Measurements from ENCODE around the gene ARHGAP12.

The ARHGAP12 gene

DNA sequence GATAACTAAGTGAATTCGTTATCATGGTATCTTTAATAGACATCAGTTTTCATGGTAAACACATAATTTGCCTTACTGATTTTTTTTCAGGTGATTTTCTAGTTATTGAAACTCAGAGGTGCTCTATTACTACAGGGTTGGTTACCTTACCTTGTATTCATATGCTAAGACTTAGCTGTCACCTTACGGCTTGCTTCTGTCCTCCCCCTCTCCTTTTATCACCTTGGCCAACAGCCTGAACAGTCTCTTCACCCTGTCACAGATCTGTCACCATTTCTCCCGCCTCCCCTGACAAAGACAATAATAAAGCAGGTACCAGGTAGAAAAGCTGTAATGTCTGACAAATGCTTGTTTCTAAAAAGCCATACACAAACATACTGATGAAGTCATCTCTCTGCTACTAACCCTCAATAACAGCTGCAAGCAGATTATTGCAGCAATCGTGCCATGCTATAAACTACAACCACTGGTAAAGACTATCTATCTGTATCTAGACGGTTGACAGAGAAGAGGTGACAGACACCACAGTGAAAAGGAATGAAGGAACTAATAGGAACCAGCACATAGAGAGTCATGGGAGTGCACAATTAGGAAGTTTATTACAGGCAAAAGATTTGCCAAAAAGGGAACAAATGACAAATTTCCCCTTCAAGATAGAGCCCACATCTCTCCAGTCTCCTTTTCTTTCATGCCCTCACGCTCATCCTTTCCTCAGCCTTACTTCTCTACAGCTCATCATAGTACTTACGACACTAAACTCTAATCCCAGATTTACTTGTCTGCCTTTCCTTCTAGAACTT is 57.2 kb downstream of the ARHGAP12 start:
- Histone ChIP-seq H3K36me3 (ENCODE audit: control insufficient read depth, low read length) (no peaks in the 10 kb centered on the region), H3K9me3 (ENCODE audit: control insufficient read depth, insufficient read depth, low read length) (no peaks in the 10 kb centered on the region), H3K27ac (ENCODE audit: low read depth, low read length) (no peak overlapping the region), H3K4me2 (ENCODE audit: low read length) (no peak overlapping the region), H3K79me2 (ENCODE audit: control insufficient read depth, low read length) (peaks cover 13% of the 10 kb centered on the region; the same call in 1 of the 2 replicates), H3K9me2 (replicated peaks; ENCODE audit: control insufficient read depth, low read length) (no peaks in the 10 kb centered on the region), H3K27me3 (ENCODE audit: control insufficient read depth, low read length) (no peaks in the 10 kb centered on the region), H3K4me3 (ENCODE audit: low read length) (no peak overlapping the region), H3F3A (ENCODE audit: control insufficient read depth, insufficient read depth) (no peaks in the 10 kb centered on the region), H3K4me1 (ENCODE audit: control insufficient read depth, low read length) (no peaks in the 10 kb centered on the region), H4K20me1 (ENCODE audit: control insufficient read depth, insufficient read depth, low read depth, low read length) (0 out of 2 replicates have a peak, but pooled peaks cover 3% of the 10 kb centered on the region)
- no peak for TF ChIP-seq CTCF (IDR thresholded peaks at IDR 0.05; ENCODE audit: low read depth, low read length, poor library complexity, severe bottlenecking)

- Histone ChIP-seq H3K9me3 (ENCODE audit: control insufficient read depth, insufficient read depth, low read length) (no peaks in the 10 kb centered on the region), H3F3A (ENCODE audit: control insufficient read depth, insufficient read depth) (no peaks in the 10 kb centered on the region), H3K79me2 (ENCODE audit: control insufficient read depth, low read length) (peaks cover 13% of the 10 kb centered on the region; the same call in 1 of the 2 replicates), H3K4me1 (ENCODE audit: control insufficient read depth, low read length) (peaks cover 5% of the 10 kb centered on the region), H3K27ac (ENCODE audit: low read depth, low read length) (no peak overlapping the region), H3K9me2 (replicated peaks; ENCODE audit: control insufficient read depth, low read length) (no peaks in the 10 kb centered on the region), H3K4me2 (ENCODE audit: low read length) (no peak overlapping the region), H4K20me1 (ENCODE audit: control insufficient read depth, insufficient read depth, low read depth, low read length) (0 out of 2 replicates have a peak, but pooled peaks cover 3% of the 10 kb centered on the region), H3K27me3 (ENCODE audit: control insufficient read depth, low read length) (no peaks in the 10 kb centered on the region), H3K4me3 (ENCODE audit: low read length) (no peak overlapping the region), H3K36me3 (ENCODE audit: control insufficient read depth, low read length) (no peaks in the 10 kb centered on the region)
- no peak for TF ChIP-seq EZH2phosphoT487 (IDR thresholded peaks at IDR 0.05; ENCODE audit: borderline replicate concordance, low read length)
- no peak for TF ChIP-seq CTCF (IDR thresholded peaks at IDR 0.05; ENCODE audit: low read depth, low read length, poor library complexity, severe bottlenecking)
Measured at GRCh38 chr10:31867646-31868045, 61.0 kb downstream of the ARHGAP12 start.

- H3K36me3 ChIP-seq (ENCODE audit: control insufficient read depth, low read length) = peaks cover 3% of the 10 kb centered on the region; the same call in 1 of the 2 replicates
- no peaks in the 10 kb centered on the region for H3K27me3 ChIP-seq (ENCODE audit: control insufficient read depth, low read length)
- no peak overlapping the region for H3K4me2 ChIP-seq (ENCODE audit: low read length)
- no peaks in the 10 kb centered on the region for H4K20me1 ChIP-seq (ENCODE audit: control insufficient read depth, insufficient read depth, low read depth, low read length)
- no peak overlapping the region for H3K27ac ChIP-seq (ENCODE audit: low read depth, low read length)
- H3K4me1 ChIP-seq (ENCODE audit: control insufficient read depth, low read length) = peaks cover 13% of the 10 kb centered on the region
- no peaks in the 10 kb centered on the region for H3K9me2 ChIP-seq (replicated peaks; ENCODE audit: control insufficient read depth, low read length)
- H3K9me3 ChIP-seq (ENCODE audit: control insufficient read depth, insufficient read depth, low read length) = no peaks in the 10 kb centered on the region
- no peaks in the 10 kb centered on the region for H3F3A ChIP-seq (ENCODE audit: control insufficient read depth, insufficient read depth)
- H3K4me3 ChIP-seq (ENCODE audit: low read length) = no peak overlapping the region
- no peak for TF ChIP-seq EZH2phosphoT487 (IDR thresholded peaks at IDR 0.05; ENCODE audit: borderline replicate concordance, low read length)
- no peak for TF ChIP-seq CTCF (IDR thresholded peaks at IDR 0.05; ENCODE audit: low read depth, low read length, poor library complexity, severe bottlenecking)
- H3K79me2 ChIP-seq (ENCODE audit: control insufficient read depth, low read length) = peaks cover 9% of the 10 kb centered on the region; the same call in 1 of the 2 replicates
Measured at GRCh38 chr10:31866118-31866670, 62.4 kb downstream of the ARHGAP12 start.
